ACHN (cell line): ENCODE results near the gene FUT3.
A peak's percentile ranks its signal among the peaks of the same experiment; 100 is the strongest.
"Not testable (repeated sequence)": the region's sequence is repeated elsewhere in the genome, so short reads cannot be mapped to it uniquely, and the experiment has no call there.

Source experiments
- DNase-seq: peaks from one replicate; pipeline ENCODE4 v3.0.0-alpha.2; 2015
- in situ Hi-C: cut with HindIII; loops from 2 replicates; pipeline ENCODE4 v1.10.0; 2017; ENCODE audit warnings: low sequenced_read_pairs, low pct_ligation_motif_present, low pct_unique_long_range_greater_than_20kb

Gene FUT3

DNA sequence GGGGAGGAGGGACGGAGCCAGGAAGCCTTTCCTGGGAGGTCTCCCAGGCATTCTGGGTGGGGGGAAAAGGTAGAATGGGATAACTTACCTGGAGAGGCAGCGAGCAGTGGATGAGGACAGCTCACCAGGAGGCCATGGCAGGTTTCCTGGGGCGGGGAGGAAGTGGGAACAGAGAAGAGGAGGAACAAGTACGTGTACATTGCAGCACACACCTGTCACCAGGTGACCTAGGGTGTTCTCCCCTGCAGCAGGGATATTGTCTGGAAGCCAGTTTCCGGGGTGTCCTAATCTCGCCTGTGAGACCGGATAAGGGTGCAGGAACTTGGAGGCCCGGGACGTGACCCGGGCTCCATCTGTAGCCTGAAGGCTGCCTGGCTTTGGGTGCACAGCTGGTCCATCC lies at the start of gene FUT3:
FUT3 (minus strand) TSS at position 148 of the 400 bp plus-strand sequence.
- in situ Hi-C loops = no loop called here
- DNase-seq = no peak

DNA sequence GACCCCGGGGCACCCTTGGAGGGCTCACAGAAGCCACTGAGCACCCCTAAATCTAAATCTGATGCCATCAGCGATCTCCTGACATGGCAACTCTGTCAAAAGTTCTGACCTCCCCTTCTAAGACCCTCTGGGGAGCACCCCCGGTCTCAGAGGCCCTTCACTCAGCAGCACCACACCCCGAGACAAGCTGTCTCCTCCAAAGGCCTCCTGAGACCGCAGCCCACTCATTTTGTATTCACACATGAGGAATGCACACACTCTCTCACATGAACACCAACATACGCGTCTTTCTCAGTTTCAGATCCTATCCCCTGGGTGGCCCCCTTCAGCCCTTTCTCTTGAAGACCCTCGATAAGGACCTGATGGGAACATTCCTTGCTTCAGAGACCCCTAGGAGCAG lies 49.7 kb upstream of the FUT3 start:
- DNase-seq = no peak
- in situ Hi-C loops = no loop called here

DNA sequence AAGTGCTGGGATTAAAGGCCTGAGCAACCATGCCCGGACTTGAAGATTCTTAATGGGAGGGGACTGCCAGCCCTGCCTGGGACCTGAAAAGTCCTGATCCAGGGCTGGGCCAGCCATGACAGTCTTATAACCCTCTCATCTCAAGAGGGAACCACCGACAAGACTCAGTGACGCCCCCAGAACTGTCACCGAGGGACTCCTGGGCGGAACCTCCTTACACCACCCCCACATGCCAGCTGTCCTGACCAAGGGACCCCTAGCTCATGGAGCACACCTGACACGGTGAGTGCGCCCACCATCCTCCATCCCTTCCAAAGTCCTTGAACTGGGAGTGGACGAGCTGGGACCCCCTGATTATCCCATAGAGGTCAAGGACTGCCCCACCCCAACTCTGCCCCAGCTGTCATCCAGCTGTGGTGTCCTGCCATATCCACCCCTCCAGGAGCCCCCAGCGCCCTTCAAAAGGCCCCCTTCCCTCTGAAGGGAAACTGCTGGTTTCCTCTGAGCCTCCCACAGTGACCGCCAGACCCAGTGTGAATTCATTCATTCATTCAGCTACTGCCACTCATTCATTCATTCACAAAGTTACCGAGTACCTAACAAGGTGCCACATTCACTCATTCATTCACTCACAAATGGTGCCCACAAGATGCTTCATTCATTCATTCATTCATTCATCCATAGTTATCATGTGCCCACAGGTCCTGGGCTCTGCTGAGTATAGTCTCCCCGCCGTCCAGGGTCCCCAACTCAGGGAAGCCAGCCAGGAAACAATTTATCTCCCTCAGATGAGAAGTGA lies 48.7 kb upstream of the FUT3 start:
- no peak for DNase-seq
- in situ Hi-C loops = no loop called here

DNA sequence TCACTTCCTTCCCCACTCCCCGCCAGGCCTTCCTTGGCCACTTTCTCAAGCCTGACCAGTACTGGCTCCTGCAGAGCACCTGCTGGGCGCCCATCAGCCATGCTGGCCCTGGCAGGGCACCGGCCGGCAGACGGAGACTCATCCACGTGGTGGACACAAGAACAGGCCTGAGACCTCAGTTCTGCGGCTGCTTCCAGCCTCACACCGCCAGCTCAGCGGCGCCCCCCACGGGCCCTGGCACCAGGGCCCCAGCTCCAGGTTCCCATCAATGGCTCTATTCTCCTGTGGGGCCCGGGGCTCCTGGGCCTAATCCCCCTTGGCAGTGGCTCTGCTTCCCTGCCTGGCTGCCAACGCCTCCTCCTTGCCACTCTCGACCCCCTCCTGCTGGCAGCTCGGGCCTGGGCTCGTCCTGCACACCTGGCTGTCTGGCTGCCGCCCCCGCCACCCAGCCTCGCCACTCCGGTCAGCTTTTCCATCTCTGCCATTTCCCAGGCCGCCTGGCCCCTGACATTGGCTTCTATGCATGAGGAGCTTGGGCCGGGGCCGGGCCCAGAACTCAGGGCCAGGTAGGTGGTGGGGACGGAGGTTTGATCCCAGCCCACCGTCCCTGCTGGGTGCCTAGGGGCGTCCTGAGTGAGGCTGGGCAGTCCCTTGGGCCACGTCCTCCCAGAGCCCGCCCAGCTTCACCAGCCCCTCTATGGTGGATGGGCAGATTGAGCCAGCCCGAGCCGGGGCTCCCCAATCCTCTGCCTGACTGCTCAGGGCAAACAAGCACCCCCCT lies 46.1 kb upstream of the FUT3 start:
- DNase-seq = no peak
- in situ Hi-C loops = no loop called here

DNA sequence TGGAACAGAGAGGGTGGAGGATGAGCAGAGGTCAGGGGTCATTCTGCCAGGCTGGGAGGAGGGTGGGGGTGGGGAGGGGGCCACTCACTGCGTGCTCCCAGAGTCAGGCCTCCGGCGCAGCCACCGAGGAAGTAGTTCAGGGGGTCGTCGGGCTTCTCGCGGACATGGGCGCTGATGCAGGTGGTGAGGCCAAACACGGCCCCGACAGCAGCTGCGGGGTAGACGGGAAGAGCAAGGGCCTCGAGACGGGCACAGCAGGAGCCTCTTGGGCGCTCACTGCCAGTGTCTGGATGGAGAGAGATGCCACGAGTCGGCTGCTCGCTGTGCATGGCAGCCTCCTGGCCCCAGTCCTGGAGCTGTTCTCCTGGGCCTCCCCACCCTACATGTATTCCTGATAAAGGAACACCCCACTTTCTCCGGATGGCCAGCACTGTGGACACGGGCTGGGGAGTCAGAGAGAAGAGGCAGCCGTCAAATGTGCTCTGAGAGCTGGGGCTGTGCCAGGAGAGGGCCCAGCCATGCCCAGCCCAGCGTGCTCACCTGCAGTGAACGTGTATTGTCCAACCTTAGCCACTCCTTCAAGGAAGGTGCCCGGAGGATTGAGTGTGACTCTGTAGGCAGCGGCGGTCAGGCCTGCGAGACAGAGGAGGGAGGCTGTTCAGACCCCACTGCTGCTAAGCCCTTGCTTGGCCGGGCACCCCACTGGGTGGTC lies 45.3 kb upstream of the FUT3 start:
- in situ Hi-C loops = no loop called here
- DNase-seq = no peak

DNA sequence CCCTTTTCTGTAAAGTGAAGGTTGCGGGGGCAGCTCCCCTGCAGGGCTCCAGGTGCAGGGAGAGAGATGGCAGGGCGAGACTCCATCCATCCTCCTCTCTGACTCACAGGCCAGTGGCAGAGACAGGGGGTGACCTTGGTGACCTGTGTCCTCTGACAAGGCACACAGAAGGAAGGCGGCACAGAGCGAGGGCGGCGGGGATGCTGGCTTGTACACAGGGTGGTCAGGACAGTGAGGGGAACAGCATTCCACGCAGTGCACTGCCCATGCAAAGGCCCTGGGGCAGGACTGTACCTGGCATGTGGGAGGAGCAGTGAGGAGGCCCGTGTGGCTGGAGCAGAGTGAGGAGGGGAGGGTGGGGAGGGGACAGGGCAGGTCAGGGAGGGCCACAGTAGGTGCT lies 44.6 kb upstream of the FUT3 start:
- in situ Hi-C loops = no loop called here
- no peak for DNase-seq

DNA sequence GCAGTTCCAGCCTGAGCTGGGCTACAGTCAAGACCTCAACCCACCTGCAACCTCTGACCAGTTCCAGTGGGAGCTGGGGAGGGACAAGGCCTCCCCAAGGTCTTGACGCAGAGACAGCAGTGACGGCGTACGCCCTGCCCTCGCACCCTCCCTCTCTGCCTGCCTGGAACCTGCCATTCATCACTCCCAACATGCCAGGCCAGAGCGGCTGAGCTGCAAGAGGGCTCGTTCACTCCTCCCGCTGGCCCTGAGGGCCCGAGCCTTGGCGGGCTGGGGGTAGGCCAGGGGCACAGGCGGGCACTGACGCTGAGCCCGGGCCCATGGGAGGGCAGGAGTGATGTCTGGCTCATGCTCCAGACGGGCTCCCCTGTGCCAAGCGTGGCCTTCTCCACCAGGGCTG lies 44.2 kb upstream of the FUT3 start:
- DNase-seq = no peak
- in situ Hi-C loops = no loop called here

DNA sequence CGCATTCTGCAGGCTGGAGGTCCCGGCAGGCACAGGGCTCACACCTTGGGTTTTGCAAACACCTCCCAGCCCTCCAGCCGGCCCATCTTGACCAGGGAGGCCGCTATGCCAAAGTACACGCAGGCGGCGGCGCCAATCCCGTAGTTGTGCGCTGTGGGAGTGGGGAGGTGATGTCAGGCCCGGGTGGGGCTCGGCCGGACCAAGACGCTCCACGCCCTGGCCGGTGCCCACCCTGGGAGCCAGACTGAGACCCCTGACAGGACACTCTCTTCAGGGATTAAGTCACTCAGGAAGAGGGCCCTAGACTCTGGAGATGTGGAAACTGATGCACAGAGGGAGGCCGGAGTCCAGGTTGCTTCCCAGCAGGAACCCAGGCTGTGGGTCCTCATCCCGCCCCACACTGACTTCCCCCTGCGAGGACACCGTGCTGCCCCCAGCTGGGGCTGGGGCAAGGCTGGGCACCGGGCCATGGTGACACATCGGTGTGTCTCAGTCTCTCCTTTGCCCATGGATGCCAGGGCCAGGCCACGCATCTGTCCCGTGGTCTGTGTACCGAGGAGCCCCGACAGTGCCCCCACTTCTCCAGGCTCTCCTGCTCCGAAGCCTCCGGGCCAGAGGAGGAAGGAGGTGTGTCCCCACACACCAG lies 43.6 kb upstream of the FUT3 start:
- in situ Hi-C loops = no loop called here
- DNase-seq = no peak

DNA sequence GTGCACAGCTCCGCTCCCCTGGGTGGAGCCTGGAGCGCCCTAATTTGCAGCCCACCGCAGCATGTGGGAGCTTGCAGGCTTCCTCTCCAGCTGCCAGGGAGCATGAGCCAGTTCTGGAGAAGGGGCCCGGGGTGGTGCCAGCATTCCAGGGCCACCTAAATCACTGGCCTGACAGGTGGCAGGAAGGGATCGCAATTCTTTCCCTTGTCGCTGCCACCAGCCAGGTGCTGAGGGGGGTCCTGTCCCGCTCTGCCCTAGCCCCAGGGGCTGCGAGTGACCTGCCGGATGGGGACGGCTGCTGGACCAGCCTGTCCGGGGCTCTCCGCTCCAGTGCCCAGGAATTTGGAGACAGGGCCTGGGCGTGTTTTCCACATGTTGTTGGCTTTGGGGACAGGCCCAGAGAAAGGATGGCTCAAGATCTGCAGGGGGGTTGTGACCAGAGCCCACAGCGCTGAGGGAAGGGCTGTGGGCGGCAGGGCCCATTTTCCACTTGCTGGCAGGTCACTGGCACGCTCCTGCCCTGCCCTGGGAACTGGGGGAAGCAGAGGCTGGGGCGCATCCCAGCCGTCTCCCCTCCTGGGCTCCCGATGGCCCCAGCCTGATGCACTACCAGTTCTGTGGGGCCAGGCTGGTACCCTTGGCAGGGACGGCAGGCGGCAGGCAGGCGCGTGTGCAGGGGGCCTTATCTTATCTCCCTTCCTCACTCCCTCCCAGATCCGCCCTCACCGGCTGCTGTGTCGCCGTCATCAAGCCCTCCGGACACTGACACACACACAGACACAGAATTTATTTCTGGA lies 42.9 kb upstream of the FUT3 start:
- no peak for DNase-seq
- in situ Hi-C loops = no loop called here

DNA sequence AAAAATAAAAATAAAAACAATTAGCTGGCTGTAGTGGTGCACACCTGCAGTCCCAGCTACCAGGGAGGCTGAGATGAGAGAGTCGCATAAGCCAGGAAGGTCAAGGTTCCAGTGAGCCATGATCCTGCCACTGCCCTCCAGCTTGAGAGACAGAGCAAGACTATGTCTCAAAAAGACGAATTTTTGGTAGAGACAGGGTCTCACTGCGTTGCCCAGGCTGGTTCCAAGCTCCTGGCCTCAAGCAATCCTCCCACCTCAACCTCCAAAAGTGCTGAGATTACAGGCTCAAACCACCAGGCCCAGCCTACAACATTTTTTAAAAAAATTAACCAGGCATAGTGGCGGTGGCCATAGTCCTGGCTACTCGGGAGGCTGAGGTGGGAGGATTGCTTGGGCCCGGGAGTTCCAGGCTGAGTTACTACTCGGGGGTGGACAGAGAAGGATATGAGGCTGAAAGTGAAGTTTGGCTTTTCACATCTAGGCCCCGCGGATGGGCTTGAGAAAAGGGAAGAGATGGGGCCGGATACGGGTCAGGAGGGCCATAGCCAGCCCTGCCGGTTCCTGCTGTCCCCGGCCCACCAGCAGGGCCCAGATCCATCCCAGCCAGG lies 42.2 kb upstream of the FUT3 start:
- in situ Hi-C loops = no loop called here
- no peak for DNase-seq

DNA sequence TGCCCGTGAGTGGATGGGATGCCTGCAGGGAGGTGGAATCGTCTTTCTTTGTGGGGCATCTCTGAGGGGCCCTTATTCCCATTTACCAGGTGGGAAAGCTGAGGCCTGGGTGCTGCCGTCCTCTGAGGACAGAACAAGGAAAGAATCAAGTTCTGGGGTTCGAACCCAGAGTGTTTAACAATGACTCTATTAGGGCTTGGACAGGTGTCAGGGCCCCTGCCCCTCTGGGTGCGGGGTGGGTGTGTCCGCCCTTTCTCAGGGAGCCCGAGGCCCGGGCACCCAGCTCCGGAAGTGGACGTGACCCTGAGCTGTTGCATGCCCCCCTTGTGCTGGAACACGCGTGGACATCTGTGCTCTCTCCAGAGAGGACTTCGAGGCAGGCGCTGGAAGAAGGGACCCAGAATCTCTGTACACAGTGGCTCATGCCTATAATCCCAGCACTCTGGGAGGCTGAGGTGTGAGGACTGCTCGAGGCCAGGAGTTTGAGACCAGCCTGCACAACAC lies 41.6 kb upstream of the FUT3 start:
- in situ Hi-C loops = no loop called here

DNA sequence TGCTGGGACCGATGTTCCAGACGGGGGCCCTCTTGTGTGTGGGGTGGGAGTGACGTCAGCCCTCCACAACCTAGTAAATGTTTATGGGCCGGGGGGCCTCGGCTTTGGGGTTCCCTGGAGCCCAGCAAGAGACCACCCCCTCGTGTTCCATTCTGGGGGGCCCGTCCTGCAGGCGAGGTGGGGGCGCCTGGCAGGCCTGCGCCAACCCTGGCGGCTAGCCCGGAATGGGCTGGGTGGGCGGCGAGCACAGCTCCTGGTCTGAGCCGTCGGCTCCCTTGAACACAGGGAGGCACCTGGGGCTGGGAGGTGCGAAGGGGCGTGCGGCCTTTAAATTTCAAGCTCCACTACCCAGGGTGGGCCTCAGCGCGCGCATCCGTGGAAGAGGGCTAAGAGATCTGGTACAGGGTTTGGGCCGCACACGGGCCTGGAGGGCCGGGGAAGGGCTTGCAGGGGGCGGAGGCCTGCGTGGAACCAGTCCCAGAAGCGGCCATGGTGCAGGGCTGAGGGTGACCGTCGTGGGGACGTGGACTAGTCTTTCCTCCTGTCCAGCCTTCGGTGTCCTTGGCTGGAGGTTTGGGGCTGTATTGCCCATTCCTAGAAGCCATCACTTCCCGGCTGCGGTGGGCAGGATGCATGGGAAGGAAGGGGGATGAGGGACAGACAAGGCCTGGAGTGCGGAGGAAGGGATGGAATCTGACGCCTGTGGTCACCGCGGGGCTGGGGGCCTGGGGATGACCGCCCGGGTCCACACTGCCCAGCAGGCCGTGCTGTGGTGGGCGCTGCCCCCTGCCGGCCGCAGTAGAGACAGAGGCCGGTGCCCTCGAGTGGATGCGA lies 40.9 kb upstream of the FUT3 start:
- in situ Hi-C loops = no loop called here
- DNase-seq = peak; percentile 42

More for the DNA sequence above, 41.6 kb upstream of the FUT3 start:
- DNase-seq = no peak

DNA sequence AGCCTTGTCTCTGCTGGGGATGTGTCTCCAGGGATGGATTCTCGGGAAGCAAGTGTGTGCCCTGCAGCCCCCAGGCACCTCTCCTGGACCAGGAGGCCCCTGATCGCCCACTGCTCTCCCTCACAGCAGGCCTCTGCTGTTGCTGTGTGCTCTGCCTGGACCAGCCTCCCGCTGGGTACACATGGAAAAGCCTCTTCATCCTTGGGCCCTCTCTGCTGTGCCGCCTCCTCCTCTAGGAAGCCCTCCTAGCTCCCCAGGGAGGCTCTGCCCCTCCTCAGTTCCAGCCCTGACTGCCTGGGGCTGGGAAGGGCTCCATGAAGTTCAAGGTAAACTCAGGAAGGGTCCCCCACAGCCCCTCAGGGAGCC lies 40.3 kb upstream of the FUT3 start:
- DNase-seq = no peak
- in situ Hi-C loops = no loop called here

DNA sequence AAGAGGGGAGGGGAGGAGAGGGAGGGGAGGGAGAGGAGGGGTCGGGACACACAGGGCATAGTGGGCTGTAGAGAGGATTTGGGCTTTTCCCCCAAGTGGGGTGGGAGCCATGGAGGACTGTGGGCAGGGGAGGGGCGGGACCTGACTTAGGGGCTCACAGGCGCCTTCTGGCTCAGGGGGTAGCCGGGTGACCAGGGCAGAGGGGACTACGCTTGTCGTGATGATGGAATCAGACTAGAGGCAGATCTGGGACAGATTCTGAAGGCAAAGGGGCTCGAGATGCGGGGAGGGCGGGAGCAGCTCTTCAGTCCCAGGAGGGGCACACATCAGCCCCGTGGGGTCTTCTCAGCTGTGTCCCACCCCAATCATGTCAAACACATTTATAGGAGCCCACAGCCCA lies 38.9 kb upstream of the FUT3 start:
- in situ Hi-C loops = no loop called here
- no peak for DNase-seq

DNA sequence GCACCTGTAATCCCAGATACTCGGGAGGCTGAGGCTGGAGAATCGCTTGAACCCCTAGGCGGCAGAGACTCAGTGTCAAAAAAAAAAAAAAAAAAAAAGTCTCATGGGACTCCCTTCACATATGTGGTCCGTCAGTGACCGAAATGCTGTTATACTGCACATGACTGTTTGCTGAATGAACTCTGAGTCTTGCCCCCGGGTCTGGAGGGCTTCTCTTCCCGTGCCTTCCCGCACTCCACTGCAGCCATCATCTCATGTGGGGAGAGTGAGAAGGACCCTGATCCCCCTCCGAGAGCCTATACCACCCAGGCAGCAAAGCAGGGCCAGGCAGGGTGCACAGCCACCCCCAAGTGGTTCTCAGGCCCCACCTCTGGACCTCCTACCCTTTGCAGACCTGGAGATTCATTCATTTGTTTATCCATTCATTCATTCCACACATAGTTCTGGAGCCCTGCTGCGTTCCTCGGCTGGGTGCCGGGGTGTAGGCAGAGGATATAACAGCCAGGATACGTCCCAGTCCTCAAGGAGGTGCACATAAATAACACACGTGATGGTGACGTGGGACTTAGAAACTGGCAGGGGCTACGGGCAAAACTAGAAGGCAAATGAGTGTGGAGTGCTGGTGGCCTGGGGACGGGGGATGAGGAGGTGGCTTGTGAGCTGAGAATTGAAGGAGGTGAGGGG lies 38.2 kb upstream of the FUT3 start:
- in situ Hi-C loops = no loop called here
- no peak for DNase-seq

DNA sequence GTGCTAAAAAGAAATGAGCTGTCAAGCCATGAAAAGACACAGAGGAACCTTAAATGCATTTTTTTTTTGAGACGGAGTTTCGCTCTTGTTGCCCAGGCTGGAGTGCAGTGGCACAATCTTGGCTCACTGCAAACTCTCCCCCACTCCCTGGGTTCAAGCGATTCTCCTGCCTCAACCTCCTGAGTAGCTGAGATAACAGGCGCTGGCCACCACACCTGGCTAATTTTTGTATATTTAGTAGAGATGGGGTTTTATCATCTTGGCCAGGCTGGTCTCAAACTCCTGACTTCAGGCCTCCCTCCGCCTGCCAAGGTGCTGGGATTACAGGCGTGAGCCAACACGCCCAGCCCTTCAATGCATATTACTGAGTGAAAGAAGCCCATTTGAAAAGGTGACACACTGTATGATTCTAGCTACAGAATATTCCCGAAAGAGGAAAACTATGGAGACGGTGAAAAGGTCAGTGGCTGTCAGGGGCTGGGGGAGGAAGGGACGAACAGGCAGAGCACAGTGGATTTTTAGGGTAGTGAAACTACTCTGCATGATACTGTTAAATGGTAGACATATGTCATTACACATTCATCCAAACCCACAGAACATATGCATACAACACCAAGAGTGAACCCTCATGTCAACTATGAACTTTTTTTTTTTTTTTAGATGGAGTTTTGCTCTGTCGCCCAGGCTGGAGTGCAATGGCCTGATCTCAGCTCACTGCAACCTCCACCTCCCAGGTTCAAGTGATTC lies 33.0 kb upstream of the FUT3 start:
- DNase-seq, in situ Hi-C loops: not testable (repeated sequence)
